ENCODE results near the gene RAB39A. TPM values are rescaled to one million over a fixed set of nuclear protein-coding genes. Genes with fewer than 3 reads are reported as not detected.

Gene RAB39A
- total and polyA plus RNA-seq, 10 of the 15 experiments (the other 5 are each of a cell fraction or from before 2014, with no cell fraction given), result 0.10 to 9.2 (median 4.9) TPM

GRCh38 chr11:107970049-107970448, 41.8 kb downstream of the RAB39A start (continued):
- TF ChIP-seq USF2 (IDR thresholded peaks at IDR 0.05; ENCODE audit: borderline replicate concordance, low read depth, low read length) (no peak), KAT2A (conservative IDR thresholded peaks at IDR 0.05; ENCODE audit: control insufficient read depth, low read depth, low read length) (no peak), SP1 (IDR thresholded peaks at IDR 0.05; ENCODE audit: low read depth, low read length) (no peak), USF1 (IDR thresholded peaks at IDR 0.05; ENCODE audit: borderline replicate concordance, extremely low read length, insufficient read depth, low read depth, low read length) (no peak), SMAD1 (IDR thresholded peaks at IDR 0.05; ENCODE audit: low read depth, partially characterized antibody) (no peak), EGR1 (IDR thresholded peaks at IDR 0.05; ENCODE audit: borderline replicate concordance in 1 of 2, low read depth in 2 of 2, low read length in 2 of 2) (no peak), CEBPZ (IDR thresholded peaks at IDR 0.05; ENCODE audit: low read depth, low read length) (no peak), TCF7 (IDR thresholded peaks at IDR 0.05; ENCODE audit: borderline replicate concordance) (no peak)
